ENCODE measurements around the gene ZC3H7A.

The ZC3H7A gene

DNA sequence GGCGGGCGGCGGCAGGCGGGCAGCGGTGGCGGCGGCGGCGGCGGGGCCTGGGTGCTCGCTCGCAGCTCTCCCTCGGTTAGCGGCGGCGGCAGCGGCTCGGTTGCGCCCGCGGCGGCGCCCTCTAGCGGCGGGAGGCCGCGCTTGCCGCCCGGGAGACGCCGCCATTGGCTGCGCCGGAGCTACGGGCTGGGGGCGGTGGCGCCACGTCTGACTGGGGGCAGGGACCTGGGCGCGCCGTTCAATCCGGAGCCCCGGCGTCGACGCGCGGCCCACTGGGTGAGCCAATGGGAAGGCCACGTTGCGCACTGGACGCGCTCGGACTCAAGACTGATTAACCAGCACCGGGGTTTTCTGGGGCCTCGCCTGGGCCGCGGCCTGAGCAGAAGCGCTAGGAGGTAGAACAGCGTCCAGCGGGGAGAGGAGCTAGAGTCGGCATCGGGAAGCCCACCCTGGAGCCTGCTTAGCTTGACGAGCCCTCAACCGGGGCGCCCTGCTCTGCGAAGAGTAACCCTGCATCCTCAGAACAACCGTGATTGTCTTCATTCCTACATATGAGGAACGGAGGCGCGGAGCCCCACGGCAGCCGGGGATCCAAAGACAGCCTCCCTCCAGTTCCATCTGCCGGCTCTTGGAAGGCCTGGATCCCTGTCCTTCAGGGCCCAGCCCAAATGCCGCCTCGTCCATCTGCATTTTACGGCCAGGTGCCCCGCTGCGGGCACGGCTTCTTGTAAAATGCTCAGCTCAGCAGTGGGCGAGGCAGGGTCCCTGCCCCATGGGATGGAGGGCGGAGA lies at the start of gene ZC3H7A (continued):
- TF ChIP-seq ZBTB26 (tag by site-specific recombination; optimal IDR thresholded peaks at IDR 0.05) (peak; percentile 70), ZEB2 (tag by site-specific recombination; IDR thresholded peaks at IDR 0.05) (peak; percentile 91), ZNF692 (tag by site-specific recombination; IDR thresholded peaks at IDR 0.05) (0 out of 2 replicates have a peak, but pooled peaks have one; percentile 60), ZNF214 (tag by site-specific recombination; IDR thresholded peaks at IDR 0.05; ENCODE audit: borderline replicate concordance) (no peak), ZNF580 (tag by site-specific recombination; IDR thresholded peaks at IDR 0.05) (peak; percentile 33; the same call in 1 of the 2 replicates), HOXD13 (CRISPR knock-in tag; IDR thresholded peaks at IDR 0.05; ENCODE audit: borderline replicate concordance) (no peak), ZNF843 (tag by site-specific recombination; IDR thresholded peaks at IDR 0.05) (peak; percentile 58; the same call in 1 of the 2 replicates), ZNF654 (tag by site-specific recombination; IDR thresholded peaks at IDR 0.05; ENCODE audit: low read depth) (no peak), ZNF501 (tag by site-specific recombination; IDR thresholded peaks at IDR 0.05) (peak; percentile 67; the same call in 1 of the 2 replicates), ZXDB (tag by site-specific recombination; IDR thresholded peaks at IDR 0.05) (peak; percentile 86; the same call in 1 of the 2 replicates), ZBTB17 (tag by site-specific recombination; IDR thresholded peaks at IDR 0.05) (no peak; the same call in 1 of the 2 replicates), ZNF350 (tag by site-specific recombination; IDR thresholded peaks at IDR 0.05) (no peak), GLI4 (tag by site-specific recombination; IDR thresholded peaks at IDR 0.05) (no peak), ZSCAN30 (tag by site-specific recombination; IDR thresholded peaks at IDR 0.05) (peak; percentile 67; the same call in 1 of the 2 replicates), ZNF768 (tag by site-specific recombination; IDR thresholded peaks at IDR 0.05) (peak; percentile 15; the same call in 1 of the 2 replicates), ZSCAN18 (tag by site-specific recombination; IDR thresholded peaks at IDR 0.05) (no peak), GFI1B (tag by site-specific recombination; IDR thresholded peaks at IDR 0.05) (no peak), SP3 (tag by site-specific recombination; IDR thresholded peaks at IDR 0.05) (peak; percentile 44), ZNF423 (tag by site-specific recombination; IDR thresholded peaks at IDR 0.05) (no peak), KLF10 (tag by site-specific recombination; IDR thresholded peaks at IDR 0.05) (peak; percentile 94), GLIS2 (tag by site-specific recombination; IDR thresholded peaks at IDR 0.05) (0 out of 2 replicates have a peak, but pooled peaks have one; percentile 39), ZBTB21 (tag by site-specific recombination; IDR thresholded peaks at IDR 0.05) (0 out of 2 replicates have a peak, but pooled peaks have one; percentile 34), ZNF571 (tag by site-specific recombination; IDR thresholded peaks at IDR 0.05) (no peak), ZNF202 (tag by site-specific recombination; IDR thresholded peaks at IDR 0.05; ENCODE audit: borderline replicate concordance) (no peak), ZFP37 (tag by site-specific recombination; IDR thresholded peaks at IDR 0.05) (peak; percentile 61; the same call in 1 of the 2 replicates), ZIC2 (tag by site-specific recombination; IDR thresholded peaks at IDR 0.05) (peak; percentile 91), KLF9 (tag by site-specific recombination; IDR thresholded peaks at IDR 0.05; ENCODE audit: low read depth) (no peak), REPIN1 (tag by site-specific recombination; IDR thresholded peaks at IDR 0.05; ENCODE audit: low read depth) (peak; percentile 38; the same call in 1 of the 2 replicates)
- TF ChIP-seq, protein P1, sequence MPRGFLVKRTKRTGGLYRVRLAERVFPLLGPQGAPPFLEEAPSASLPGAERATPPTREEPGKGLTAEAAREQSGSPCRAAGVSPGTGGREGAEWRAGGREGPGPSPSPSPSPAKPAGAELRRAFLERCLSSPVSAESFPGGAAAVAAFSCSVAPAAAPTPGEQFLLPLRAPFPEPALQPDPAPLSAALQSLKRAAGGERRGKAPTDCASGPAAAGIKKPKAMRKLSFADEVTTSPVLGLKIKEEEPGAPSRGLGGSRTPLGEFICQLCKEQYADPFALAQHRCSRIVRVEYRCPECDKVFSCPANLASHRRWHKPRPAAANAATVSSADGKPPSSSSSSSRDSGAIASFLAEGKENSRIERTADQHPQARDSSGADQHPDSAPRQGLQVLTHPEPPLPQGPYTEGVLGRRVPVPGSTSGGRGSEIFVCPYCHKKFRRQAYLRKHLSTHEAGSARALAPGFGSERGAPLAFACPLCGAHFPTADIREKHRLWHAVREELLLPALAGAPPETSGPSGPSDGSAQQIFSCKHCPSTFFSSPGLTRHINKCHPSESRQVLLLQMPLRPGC (tag by site-specific recombination; IDR thresholded peaks at IDR 0.05), result peak; percentile 39; the same call in 1 of the 2 replicates
- TF ChIP-seq, protein P2, sequence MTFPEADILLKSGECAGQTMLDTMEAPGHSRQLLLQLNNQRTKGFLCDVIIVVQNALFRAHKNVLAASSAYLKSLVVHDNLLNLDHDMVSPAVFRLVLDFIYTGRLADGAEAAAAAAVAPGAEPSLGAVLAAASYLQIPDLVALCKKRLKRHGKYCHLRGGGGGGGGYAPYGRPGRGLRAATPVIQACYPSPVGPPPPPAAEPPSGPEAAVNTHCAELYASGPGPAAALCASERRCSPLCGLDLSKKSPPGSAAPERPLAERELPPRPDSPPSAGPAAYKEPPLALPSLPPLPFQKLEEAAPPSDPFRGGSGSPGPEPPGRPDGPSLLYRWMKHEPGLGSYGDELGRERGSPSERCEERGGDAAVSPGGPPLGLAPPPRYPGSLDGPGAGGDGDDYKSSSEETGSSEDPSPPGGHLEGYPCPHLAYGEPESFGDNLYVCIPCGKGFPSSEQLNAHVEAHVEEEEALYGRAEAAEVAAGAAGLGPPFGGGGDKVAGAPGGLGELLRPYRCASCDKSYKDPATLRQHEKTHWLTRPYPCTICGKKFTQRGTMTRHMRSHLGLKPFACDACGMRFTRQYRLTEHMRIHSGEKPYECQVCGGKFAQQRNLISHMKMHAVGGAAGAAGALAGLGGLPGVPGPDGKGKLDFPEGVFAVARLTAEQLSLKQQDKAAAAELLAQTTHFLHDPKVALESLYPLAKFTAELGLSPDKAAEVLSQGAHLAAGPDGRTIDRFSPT (tag by site-specific recombination; IDR thresholded peaks at IDR 0.05), result 0 out of 2 replicates have a peak, but pooled peaks have one; percentile 38
